Vagina (tissue), 2 donors: ENCODE results near the gene ROPN1L.

Source experiments
- CTCF ChIP-seq, 3 experiments: fragments of 450-650 bp in 2 of 3; fragments of 200-600 bp in 1 of 3; sonication (generic) in 1 of 3; IDR thresholded peaks; one replicate each; pipeline ENCODE4 v1.5.1; 2017 to 2019; ENCODE audit warnings: antibody characterized with exemption in 3 of 3, mild to moderate bottlenecking in 2 of 3, moderate library complexity in 2 of 3
- POLR2A ChIP-seq, 2 donors: fragments of 450-650 bp; IDR thresholded peaks; one replicate each; pipeline ENCODE4 v1.6.1; 2017; ENCODE audit warnings: antibody characterized with exemption in 2 of 2, mild to moderate bottlenecking in 2 of 2, moderate library complexity in 2 of 2

- TF ChIP-seq CTCF (IDR thresholded peaks at IDR 0.05) = no peak
- TF ChIP-seq POLR2A (IDR thresholded peaks at IDR 0.05) = no peak
These were observed 49.4 kb downstream of the ROPN1L start for GRCh38 chr5:10490927-10491672.
